22Rv1 (cell line): ENCODE data around the gene ERN1.
A peak's percentile ranks its signal among the peaks of the same experiment; 100 is the strongest.

ENCODE experiments used
- H3K27ac ChIP-seq: fragments of 450-650 bp; 2 replicates; pipeline ENCODE4 v1.5.1; 2017
- ZFX ChIP-seq: fragments of 450-650 bp; IDR thresholded peaks from 2 replicates; pipeline ENCODE4 v1.6.1; 2017; ENCODE audit warnings: antibody characterized with exemption, borderline replicate concordance
- TF ChIP-seq, protein P1 (sequence below): fragments of 450-650 bp; IDR thresholded peaks from 2 replicates; pipeline ENCODE4 v1.5.1; 2017; ENCODE audit warnings: mild to moderate bottlenecking

Gene ERN1

DNA sequence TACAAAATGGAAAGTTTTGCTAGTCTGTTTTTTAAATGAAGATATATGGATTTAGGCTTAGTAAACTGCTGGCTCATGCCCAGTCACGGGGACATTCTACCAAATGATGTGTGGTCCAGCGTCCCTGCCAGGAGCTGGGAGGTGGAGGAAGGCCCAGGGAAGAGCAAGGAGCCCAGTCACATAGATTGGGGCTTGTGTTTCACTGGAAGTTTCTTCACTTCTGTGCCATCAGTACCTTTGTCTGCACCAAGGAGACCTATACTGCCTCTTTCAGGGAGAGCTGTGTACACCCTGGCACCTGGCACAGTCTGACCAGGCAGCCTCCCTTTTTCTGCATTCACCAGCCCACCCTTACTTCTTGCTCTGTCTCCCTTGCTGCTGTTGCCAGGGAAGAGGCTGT, 32.6 kb upstream of the ERN1 start:
- TF ChIP-seq, protein P1, sequence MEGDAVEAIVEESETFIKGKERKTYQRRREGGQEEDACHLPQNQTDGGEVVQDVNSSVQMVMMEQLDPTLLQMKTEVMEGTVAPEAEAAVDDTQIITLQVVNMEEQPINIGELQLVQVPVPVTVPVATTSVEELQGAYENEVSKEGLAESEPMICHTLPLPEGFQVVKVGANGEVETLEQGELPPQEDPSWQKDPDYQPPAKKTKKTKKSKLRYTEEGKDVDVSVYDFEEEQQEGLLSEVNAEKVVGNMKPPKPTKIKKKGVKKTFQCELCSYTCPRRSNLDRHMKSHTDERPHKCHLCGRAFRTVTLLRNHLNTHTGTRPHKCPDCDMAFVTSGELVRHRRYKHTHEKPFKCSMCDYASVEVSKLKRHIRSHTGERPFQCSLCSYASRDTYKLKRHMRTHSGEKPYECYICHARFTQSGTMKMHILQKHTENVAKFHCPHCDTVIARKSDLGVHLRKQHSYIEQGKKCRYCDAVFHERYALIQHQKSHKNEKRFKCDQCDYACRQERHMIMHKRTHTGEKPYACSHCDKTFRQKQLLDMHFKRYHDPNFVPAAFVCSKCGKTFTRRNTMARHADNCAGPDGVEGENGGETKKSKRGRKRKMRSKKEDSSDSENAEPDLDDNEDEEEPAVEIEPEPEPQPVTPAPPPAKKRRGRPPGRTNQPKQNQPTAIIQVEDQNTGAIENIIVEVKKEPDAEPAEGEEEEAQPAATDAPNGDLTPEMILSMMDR, result no peak
- no peak for TF ChIP-seq ZFX

DNA sequence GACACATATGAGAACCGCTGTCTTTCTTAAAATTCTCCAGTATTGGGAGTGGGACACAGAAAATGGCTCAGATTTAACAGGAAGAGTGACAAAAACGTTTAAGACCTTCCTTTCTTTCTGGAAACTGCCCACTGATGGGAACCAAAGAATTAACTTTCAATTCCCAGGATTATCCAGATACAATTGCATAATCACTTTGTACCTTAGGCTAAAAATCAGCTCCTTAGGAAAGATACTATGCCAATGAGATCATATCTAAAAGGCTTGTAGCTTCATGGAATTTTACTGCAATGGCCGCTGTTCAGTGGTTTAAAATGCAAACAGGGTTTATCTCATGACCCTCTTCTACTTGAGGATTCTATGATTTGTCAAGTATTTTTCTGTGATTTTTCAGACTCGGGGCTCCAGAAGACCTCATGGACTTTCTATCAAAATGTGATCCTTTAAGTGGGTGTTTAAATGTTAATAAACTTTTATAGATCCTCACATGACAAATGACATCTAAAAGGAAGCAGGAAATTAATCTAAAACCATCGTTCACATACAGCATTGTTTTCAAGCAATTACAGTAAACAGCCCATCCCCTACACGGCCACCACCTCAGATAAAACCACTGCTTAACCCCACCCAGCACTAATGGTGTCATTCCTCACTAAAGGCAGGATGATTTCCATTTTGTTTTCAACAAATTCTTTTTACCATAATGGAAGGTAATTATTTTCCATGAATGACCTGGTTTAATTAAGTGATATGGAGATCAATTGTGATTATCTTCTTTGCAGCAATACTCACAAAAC, 31.6 kb upstream of the ERN1 start:
- no peak for TF ChIP-seq ZFX
- TF ChIP-seq, protein P1, result no peak
- no peak overlapping the region for H3K27ac ChIP-seq

More for the DNA sequence above, 32.6 kb upstream of the ERN1 start:
- H3K27ac ChIP-seq, result no peak overlapping the region

DNA sequence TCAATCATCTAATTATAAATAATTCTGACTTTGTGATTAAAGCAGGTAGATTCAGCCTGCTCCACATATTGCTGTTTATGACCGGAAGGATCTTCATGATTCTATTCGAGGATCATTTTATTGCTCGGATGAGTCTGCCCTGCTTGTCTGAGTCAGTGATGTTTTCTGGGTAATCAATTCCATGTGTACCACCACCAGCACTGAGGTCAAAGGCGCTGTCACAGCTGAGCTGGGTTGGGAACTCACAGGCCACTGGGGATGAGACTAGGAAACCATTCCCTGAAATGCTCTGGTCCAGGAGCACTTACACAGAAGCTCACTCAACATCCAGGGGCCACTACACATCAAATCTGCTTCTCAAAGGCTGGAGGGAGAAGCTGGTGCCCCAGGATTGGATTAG, 30.4 kb upstream of the ERN1 start:
- no peak overlapping the region for H3K27ac ChIP-seq
- TF ChIP-seq ZFX, result no peak

DNA sequence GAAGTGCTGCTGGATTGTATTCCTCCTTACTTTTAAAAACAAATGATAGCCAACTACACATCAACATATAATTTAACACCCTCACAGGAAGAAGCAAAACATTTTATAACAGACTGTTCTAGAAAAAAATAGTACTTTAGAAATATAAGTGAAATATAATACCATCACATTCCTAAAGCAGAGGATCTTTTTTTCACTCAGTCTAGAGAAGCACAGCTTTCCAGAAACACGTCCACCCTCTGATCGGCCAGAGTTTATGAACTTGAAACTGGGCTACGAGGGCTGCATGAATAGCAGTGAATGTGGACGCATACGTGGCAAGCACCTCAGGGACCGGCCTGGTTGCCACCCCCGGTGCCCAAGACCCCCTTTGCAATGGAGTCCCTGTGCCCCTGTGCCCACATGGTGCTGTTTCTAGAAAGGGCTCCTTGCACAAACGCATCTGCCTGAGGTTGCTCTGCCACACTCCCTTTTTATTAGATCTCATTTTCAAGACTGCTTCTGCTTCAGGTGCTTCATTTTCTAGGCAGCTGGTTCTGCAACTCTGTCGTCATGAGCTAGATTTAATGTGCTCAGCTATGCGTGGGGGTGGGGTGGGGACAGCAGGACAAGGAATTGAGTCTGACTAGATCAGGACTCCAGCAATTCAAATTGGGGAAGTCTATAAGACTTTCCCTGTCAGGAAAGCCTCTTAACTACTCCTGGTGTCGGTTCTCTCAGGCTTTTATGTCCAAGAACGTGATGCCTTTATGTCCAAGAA, 29.1 kb upstream of the ERN1 start:
- no peak for TF ChIP-seq ZFX
- TF ChIP-seq, protein P1, result no peak
- H3K27ac ChIP-seq, result no peak overlapping the region

DNA sequence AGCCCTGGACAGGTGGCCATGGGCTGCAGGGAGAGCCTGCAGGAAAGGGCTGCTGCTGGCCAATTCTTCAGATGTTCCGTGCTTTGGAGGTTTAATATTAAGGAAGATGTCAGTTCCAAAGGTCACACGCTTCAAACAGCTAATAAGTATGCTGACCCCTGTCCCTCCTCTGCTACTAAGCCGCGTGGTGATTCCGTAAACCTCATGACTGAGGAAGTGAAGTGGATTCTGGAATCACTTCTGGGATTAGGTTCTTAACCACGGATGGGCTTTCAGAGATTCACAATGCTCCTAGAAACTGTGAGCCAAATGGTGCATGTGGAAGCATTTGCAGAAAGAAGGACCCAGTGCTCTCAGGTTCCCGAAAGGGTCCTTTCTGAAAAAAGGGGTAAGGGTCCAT, 28.5 kb upstream of the ERN1 start:
- no peak for TF ChIP-seq ZFX
- TF ChIP-seq, protein P1, result no peak
- no peak overlapping the region for H3K27ac ChIP-seq

DNA sequence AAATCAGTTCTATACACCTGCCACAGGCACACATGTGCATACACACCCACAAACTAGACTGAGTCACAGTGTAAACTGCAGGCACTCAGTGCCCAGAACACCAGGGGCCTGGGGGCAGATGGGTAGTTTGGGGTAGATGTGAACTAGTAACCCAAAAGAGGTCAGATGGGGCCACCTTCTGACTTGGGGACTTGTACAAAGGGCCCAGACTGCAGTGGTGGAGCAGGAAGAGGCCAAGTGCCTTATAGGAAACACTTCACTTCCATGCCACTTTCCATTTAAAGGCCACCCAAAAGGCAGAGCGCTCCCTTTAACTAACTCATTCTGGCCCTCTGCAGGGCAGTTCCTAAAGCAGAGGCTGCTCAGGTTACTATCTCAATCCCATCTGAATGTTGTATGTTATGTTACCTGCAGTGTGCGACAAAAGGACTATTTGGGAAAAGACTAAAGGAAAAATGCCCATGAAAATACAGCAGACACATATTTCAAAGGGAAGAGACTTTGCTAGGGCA, 27.8 kb upstream of the ERN1 start:
- TF ChIP-seq, protein P1, result no peak
- TF ChIP-seq ZFX, result no peak
- no peak overlapping the region for H3K27ac ChIP-seq

DNA sequence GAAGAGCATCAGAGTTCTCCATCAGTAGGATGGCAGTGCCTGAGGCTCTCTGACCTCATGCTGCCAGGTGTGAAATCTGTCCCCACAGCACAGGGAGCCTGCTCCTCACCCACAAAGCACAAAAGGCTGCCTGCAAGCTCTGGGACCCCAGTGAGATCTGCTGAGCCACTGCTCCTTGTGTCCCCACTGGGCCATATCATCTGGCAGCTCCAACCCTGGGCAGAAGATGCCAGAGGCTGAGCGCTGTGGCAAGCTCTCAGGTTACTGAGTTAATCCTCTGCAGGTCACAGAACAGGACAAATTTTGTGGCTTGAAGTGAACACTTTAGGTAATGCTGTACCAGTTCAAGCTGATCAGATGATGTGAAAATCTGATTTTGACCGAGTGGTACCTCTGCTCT, 26.7 kb upstream of the ERN1 start:
- peak overlapping the region; percentile 29; the same call in 1 of the 2 replicates for H3K27ac ChIP-seq
- no peak for TF ChIP-seq ZFX
- TF ChIP-seq, protein P1, result no peak
